ENCODE results near the gene OSTN. TPM values are rescaled to one million over a fixed set of nuclear protein-coding genes. Genes with fewer than 3 reads are reported as not detected.

The OSTN gene
- polyA plus RNA-seq, 3 donors, result not detected

DNA sequence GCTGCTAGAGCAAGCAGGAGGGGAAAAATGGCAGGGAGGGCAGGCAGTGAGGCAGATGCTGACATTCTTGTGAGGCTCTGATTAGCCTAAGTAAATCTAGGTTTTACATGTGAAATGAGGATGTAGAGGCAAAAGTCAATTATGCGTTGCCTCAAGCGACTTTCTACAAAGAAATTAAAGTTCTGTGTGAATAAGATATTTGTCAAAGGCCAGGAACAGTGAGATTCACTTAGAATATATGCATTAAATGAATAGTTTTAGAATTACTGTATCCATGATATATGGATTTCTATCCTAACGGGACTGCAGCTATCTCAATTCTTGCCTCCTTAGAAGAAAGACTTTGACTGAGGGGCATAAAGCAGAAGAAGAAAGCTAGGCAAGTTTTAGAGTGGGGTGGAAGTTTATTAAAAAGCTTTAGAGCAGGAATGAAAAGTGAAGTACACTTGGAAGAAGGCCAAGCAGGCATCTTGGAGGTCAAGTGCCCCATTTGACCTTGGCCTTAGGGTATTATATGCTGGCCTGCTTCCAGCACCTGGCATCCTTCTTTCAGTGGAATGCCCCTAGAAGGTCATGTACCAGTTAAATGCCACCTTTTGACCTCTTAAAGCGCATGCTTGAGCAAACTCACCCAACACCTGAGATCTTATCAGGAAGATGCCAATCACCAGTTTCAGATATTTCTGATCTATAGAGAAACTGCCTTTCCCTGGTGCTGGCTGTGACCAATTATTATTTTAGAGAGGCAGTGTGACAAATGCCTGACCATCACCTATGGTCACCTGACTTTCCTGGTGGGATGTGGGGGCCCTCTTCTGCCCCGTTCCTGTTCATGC lies 38.2 kb downstream of the OSTN start:
- no peaks in the 10 kb centered on the region for H3K79me2 ChIP-seq (ENCODE audit: insufficient read depth, low read length)
- no peaks in the 10 kb centered on the region for H3K9me3 ChIP-seq (replicated peaks in 1 of 2; ENCODE audit: control insufficient read depth in 1 of 2, insufficient read depth in 1 of 2, low read length in 2 of 2)
- no peak overlapping the region for H3K4me3 ChIP-seq (replicated peaks in 1 of 3; ENCODE audit: low read depth in 2 of 3, low read length in 3 of 3)
- peaks cover 0 to 7% (median 5%) of the 10 kb centered on the region in 3 donors for H3K27me3 Mint-ChIP-seq (ENCODE audit: low read depth in 3 of 3)
- H3K4me1 ChIP-seq (ENCODE audit: control insufficient read depth in 1 of 2, insufficient read depth in 2 of 2, low read length in 2 of 2), result peaks cover 10 to 11% of the 10 kb centered on the region in 2 donors
- no peaks in the 10 kb centered on the region for H3K27me3 ChIP-seq (ENCODE audit: control insufficient read depth in 2 of 2, insufficient read depth in 2 of 2, low read length in 2 of 2)
- H3K27ac ChIP-seq (ENCODE audit: low read depth in 1 of 2, low read length in 2 of 2), result no peak overlapping the region
- H3K4me3 Mint-ChIP-seq, result no peak overlapping the region
- H3K36me3 ChIP-seq (replicated peaks in 1 of 2; ENCODE audit: control insufficient read depth in 1 of 2, insufficient read depth in 2 of 2, low read length in 2 of 2), result no peaks in the 10 kb centered on the region
- intact Hi-C loops (cut with micrococcal nuclease), result no loop called here
- no peaks in the 10 kb centered on the region for H3K36me3 Mint-ChIP-seq
- H2AFZ ChIP-seq (ENCODE audit: insufficient read depth, low read depth, low read length, poor library complexity, severe bottlenecking), result no peak overlapping the region
- no peak overlapping the region for H3K27ac Mint-ChIP-seq
- H3K9ac ChIP-seq (ENCODE audit: insufficient read depth, low read length, poor library complexity, severe bottlenecking), result no peak overlapping the region
- no peak for DNase-seq
- no peak overlapping the region for H3K4me2 ChIP-seq (replicated peaks; ENCODE audit: extremely low read depth, low read length, poor library complexity, severe bottlenecking)
- H3K4me1 Mint-ChIP-seq, result peaks cover 10% of the 10 kb centered on the region
- peaks cover 0 to 2% (median 0%) of the 10 kb centered on the region in 7 donors for H3K9me3 Mint-ChIP-seq
- no peaks in the 10 kb centered on the region for H4K20me1 ChIP-seq (ENCODE audit: insufficient read depth, low read length)
- no CpG with 5 or more reads among the region's 5 CpGs for WGBS (ENCODE audit: insufficient coverage)
- TF ChIP-seq, protein P1, sequence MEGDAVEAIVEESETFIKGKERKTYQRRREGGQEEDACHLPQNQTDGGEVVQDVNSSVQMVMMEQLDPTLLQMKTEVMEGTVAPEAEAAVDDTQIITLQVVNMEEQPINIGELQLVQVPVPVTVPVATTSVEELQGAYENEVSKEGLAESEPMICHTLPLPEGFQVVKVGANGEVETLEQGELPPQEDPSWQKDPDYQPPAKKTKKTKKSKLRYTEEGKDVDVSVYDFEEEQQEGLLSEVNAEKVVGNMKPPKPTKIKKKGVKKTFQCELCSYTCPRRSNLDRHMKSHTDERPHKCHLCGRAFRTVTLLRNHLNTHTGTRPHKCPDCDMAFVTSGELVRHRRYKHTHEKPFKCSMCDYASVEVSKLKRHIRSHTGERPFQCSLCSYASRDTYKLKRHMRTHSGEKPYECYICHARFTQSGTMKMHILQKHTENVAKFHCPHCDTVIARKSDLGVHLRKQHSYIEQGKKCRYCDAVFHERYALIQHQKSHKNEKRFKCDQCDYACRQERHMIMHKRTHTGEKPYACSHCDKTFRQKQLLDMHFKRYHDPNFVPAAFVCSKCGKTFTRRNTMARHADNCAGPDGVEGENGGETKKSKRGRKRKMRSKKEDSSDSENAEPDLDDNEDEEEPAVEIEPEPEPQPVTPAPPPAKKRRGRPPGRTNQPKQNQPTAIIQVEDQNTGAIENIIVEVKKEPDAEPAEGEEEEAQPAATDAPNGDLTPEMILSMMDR (IDR thresholded peaks at IDR 0.05), result no peak

DNA sequence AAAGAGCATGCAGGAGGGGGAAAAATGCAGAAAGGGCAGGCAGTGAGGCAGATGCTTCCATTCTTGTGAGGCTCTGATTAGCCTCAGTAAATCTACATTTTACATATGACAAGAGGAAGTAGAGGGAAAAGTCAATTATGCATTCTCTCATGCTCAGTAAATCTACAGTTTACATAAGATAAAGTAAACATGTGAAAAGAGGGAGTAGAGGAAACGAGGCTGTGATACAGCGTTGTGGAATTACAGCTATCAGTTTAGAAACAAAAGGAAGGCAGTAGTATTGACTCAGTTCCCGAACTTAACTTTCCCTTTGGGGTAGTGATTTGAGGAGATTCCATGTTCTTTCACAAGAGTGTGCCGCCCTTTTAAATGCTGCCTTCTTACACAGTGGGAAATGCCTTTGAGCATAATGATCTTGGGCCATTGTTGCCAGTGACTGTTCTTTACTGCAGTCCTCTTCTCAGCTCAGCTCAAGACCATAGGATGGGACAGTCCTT lies 39.3 kb downstream of the OSTN start:
- Histone ChIP-seq H3K4me2 (replicated peaks; ENCODE audit: extremely low read depth, low read length, poor library complexity, severe bottlenecking) (no peak overlapping the region), H2AFZ (ENCODE audit: insufficient read depth, low read depth, low read length, poor library complexity, severe bottlenecking) (no peak overlapping the region)
- H3K4me3 Mint-ChIP-seq, result no peak overlapping the region

More for the DNA sequence above, 39.3 kb downstream of the OSTN start:
- TF ChIP-seq, protein P1 (IDR thresholded peaks at IDR 0.05), result no peak
- no peaks in the 10 kb centered on the region for H3K9me3 ChIP-seq (replicated peaks in 1 of 2; ENCODE audit: control insufficient read depth in 1 of 2, insufficient read depth in 1 of 2, low read length in 2 of 2)
- Mint-ChIP-seq H3K36me3 (no peaks in the 10 kb centered on the region), H3K4me1 (peaks cover 10% of the 10 kb centered on the region), H3K9me3 (peaks cover 0 to 2% (median 0%) of the 10 kb centered on the region in 7 donors), H3K27ac (no peak overlapping the region), H3K27me3 (ENCODE audit: low read depth in 3 of 3) (peaks cover 0 to 7% (median 5%) of the 10 kb centered on the region in 3 donors)
- H3K27me3 ChIP-seq (ENCODE audit: control insufficient read depth in 2 of 2, insufficient read depth in 2 of 2, low read length in 2 of 2), result no peaks in the 10 kb centered on the region
- H3K4me3 ChIP-seq (replicated peaks in 1 of 3; ENCODE audit: low read depth in 2 of 3, low read length in 3 of 3), result no peak overlapping the region
- H3K36me3 ChIP-seq (replicated peaks in 1 of 2; ENCODE audit: control insufficient read depth in 1 of 2, insufficient read depth in 2 of 2, low read length in 2 of 2), result no peaks in the 10 kb centered on the region
- no peak for DNase-seq
- no peaks in the 10 kb centered on the region for H3K79me2 ChIP-seq (ENCODE audit: insufficient read depth, low read length)
- no CpG with 5 or more reads among the region's 4 CpGs for WGBS (ENCODE audit: insufficient coverage)
- intact Hi-C loops (cut with micrococcal nuclease), result no loop called here
- no peaks in the 10 kb centered on the region for H4K20me1 ChIP-seq (ENCODE audit: insufficient read depth, low read length)
- H3K27ac ChIP-seq (ENCODE audit: low read depth in 1 of 2, low read length in 2 of 2), result no peak overlapping the region
- H3K4me1 ChIP-seq (ENCODE audit: control insufficient read depth in 1 of 2, insufficient read depth in 2 of 2, low read length in 2 of 2), result peaks cover 10 to 11% of the 10 kb centered on the region in 2 donors
- H3K9ac ChIP-seq (ENCODE audit: insufficient read depth, low read length, poor library complexity, severe bottlenecking), result no peak overlapping the region

All from CD14-positive monocyte (primary cell).